PFSK-1 (cell line): Measurements from ENCODE around the gene ABCG1.

Experiments used
- POLR2AphosphoS5 ChIP-seq: IDR thresholded peaks from 2 replicates; pipeline ENCODE4 v1.6.1; 2012; ENCODE audit warnings: low read depth, mild to moderate bottlenecking, control low read depth, low read length, moderate library complexity
- SIN3A ChIP-seq: IDR thresholded peaks from 2 replicates; pipeline ENCODE4 v1.6.1; 2012; ENCODE audit warnings: mild to moderate bottlenecking, low read length, moderate library complexity, borderline replicate concordance; ENCODE audit not compliant: insufficient read depth
- TF ChIP-seq, protein P1 (sequence below), 2 experiments: IDR thresholded peaks; 2 replicates each; pipeline versions ENCODE4 v1.6.1 to v1.8.0; 2011 to 2012; ENCODE audit warnings: low read depth in 2 of 2, low read length in 2 of 2, control low read depth in 1 of 2, inconsistent platforms in 1 of 2, mild to moderate bottlenecking in 1 of 2, moderate library complexity in 1 of 2; ENCODE audit not compliant: insufficient read depth in 1 of 2

DNA sequence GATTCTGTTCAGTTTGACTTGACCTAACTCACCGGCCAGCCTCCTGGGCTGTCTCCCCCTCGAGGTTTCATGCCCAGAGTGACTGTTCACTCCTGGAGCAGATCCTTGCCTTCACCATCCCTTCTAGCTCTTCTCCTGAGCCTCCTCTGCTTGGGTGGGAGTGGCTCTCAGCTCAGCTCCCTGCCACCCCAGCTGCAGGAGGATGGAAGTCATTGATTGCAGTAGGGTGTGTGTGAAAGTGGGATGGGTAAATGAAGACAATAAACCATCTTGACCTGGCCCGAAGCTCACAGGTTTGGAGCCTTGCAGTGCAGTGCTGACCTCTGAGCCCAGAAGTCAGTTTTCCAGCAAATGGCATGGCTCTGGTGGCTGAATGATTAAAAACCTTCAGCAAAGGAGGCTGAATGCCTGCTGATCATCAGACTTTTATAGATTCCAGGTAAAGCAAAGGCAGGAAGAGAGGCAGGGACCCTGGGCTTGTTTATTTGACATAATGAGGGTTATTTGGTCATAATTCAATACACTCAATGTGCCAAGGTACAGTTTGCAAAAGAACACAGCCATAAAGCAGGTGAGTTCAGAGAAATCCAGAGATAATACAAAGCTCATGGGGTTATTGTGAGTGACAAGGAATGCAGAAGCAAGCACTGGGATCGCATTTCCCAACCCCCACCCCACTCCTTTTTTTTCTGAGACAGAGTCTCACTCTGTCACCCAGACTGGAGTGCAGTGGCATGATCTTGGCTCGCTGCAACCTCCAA lies 113.8 kb downstream of the ABCG1 start:
- no peak for TF ChIP-seq POLR2AphosphoS5
- TF ChIP-seq SIN3A: no peak
- TF ChIP-seq, protein P1, sequence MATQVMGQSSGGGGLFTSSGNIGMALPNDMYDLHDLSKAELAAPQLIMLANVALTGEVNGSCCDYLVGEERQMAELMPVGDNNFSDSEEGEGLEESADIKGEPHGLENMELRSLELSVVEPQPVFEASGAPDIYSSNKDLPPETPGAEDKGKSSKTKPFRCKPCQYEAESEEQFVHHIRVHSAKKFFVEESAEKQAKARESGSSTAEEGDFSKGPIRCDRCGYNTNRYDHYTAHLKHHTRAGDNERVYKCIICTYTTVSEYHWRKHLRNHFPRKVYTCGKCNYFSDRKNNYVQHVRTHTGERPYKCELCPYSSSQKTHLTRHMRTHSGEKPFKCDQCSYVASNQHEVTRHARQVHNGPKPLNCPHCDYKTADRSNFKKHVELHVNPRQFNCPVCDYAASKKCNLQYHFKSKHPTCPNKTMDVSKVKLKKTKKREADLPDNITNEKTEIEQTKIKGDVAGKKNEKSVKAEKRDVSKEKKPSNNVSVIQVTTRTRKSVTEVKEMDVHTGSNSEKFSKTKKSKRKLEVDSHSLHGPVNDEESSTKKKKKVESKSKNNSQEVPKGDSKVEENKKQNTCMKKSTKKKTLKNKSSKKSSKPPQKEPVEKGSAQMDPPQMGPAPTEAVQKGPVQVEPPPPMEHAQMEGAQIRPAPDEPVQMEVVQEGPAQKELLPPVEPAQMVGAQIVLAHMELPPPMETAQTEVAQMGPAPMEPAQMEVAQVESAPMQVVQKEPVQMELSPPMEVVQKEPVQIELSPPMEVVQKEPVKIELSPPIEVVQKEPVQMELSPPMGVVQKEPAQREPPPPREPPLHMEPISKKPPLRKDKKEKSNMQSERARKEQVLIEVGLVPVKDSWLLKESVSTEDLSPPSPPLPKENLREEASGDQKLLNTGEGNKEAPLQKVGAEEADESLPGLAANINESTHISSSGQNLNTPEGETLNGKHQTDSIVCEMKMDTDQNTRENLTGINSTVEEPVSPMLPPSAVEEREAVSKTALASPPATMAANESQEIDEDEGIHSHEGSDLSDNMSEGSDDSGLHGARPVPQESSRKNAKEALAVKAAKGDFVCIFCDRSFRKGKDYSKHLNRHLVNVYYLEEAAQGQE (IDR thresholded peaks at IDR 0.05; ENCODE audit: insufficient read depth in 1 of 2, low read depth in 2 of 2, low read length in 2 of 2): no peak
